DMS153 (cell line): ENCODE data around the gene UXT.
A peak's percentile ranks its signal among the peaks of the same experiment; 100 is the strongest.

Experiments used
- DNase-seq: peaks from one replicate; lab custom pipeline; 2025; lab: John Stamatoyannopoulos, UW

The UXT gene

DNA sequence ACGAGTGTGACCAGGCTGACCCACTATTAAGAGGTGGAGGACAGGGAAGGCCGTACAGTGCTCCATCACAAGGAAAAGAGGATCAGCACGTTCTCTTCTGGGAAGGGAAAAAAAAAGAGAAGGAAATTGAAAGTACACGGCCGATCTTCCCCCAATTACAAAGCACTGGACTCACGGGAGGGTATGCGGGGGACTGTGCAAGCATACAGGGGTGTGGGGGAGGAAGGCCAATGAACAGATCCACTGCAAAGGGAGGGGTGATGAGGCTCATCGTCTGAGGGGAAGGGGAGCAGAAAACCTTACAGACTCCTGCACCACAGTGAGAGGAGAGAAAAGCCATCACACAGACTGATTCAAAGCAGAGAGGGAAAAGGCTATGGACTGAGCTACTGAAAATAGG lies 9.7 kb downstream of the UXT start:
- DNase-seq: no peak

DNA sequence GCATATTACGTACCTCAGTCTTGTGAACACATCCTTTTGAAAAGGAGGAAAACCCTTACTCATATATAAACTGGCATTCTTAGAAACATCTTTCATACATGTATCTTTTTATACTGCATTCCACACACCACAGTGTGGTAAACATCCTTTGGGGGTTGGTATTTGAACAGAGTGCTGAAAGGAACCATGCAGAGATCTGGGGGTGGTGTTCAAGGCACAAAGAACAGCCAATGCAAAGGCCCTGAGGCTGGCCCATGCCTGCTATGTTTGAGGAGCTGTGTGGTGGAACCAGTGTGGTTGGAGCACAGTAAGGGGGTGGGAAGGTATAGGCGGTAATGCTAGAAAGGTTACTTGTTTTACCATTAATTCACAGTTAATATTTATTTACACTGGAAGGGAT lies 10.6 kb downstream of the UXT start:
- no peak for DNase-seq

DNA sequence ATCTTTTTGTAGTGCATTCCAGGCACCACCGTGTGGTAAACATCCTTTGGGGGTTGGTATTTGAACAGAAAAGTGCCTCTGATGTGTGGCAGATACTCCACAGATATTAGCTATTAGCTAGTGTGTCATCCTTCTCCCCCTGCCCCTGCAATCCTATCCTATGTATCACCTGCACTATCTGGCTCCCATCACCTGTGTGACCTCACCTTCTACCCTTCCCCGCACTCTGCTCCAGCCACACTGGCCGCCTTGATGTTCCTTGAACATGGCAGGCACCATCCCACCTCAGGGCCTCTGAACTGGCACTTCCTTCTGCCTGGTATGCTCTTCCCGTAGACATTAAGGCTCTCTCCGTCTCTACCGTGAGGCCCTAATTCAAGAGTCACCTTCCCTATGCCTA lies 12.3 kb downstream of the UXT start:
- no peak for DNase-seq

DNA sequence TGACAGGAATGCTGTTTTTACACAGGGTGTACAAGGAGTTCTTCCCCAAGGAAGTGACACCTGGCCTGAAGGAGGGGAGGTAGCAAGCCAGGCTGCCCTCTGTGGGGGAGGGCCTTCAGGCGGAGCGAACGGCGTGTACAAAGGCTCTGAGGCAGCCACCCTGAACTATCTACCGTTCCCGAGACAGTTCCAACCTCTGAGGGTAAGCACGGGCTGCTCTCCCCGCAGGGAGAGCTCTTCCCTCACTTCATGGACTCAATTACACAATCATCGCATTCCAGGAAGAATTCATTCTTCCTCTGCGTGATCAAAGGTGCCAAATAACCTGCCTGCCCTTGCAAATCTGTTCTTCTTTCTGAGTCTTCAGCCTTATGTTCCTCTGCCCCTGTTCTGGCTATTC lies 13.4 kb downstream of the UXT start:
- DNase-seq: no peak

GRCh38 chrX:47644557-47645091 lies 14.4 kb downstream of the UXT start:
- DNase-seq: no peak

- no peak for DNase-seq
Measured at GRCh38 chrX:47643926-47644325, 15.1 kb downstream of the UXT start.

GRCh38 chrX:47638816-47639215 lies 20.2 kb downstream of the UXT start:
- DNase-seq: no peak

DNA sequence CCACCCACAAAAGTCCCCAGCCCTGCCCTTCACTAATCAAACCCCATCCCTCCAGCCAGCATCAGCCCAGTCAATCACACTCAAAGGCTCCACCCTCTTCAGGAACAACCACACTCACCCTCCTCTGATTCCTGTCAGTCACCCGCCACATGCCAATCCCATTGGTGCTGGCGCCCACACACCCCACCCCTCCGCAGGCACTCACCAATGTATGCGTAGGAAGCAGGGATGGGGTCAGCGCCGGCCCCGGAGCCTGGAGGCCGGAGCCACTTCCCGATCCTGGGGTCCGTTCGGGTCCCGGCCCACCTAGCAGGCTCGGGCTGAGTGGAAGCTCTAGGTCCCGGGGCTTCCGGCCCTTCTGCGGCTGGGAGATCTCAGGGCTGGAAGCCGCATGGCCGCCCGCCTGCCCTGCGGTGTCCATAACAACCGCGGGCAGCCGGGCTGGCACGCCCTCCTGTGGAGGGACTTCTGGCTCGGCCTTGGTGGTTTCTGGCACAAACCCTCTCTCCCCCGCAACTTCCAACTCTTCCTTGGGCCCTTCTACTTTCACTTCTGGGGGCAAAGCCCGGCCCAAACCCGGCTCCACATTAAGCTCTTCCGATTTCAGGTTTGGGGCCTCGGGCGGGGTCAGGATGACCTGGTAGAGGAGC lies 21.3 kb downstream of the UXT start:
- no peak for DNase-seq

GRCh38 chrX:47634871-47635575 lies 24.0 kb downstream of the UXT start:
- DNase-seq: no peak

- no peak for DNase-seq
Measured at GRCh38 chrX:47633689-47634590, 25.0 kb downstream of the UXT start.

DNA sequence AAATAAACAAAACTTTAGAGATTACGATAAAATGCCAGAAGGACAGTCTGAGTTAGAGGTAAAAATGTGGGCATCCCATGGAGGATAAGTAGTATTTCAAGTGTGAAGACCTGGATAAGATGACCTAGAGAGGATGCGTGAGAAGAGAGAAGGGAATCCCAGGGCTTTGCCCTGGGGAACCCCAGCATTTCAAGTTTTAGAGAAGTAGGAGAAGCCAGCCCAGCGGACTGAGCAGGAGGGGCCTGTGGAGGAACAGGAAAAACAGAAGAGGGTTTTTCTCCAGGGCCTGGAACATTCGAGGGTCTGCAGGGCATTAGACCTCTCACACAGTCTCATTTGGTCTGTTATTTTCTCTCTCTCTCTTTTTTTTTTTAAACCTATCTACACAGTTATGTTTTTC lies 26.3 kb downstream of the UXT start:
- DNase-seq: no peak

DNA sequence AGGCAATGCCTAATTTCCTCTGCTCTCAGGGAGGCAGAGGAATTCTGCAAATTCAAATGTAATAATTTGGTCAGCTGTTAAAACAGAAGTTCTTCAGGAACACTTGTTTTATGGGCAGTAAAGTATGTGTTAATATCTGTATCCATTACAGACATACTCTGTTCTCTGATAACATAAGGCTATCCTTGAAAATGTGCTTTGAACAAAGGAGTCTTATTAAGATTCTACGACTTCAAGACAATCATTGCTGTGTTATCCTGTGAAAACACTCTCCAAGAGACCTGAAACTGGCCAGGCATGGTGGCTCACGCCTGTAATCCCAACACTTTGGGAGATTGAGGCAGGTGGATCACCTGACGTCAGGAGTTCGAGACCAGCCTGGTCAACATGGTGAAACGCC lies 27.3 kb downstream of the UXT start:
- no peak for DNase-seq

DNA sequence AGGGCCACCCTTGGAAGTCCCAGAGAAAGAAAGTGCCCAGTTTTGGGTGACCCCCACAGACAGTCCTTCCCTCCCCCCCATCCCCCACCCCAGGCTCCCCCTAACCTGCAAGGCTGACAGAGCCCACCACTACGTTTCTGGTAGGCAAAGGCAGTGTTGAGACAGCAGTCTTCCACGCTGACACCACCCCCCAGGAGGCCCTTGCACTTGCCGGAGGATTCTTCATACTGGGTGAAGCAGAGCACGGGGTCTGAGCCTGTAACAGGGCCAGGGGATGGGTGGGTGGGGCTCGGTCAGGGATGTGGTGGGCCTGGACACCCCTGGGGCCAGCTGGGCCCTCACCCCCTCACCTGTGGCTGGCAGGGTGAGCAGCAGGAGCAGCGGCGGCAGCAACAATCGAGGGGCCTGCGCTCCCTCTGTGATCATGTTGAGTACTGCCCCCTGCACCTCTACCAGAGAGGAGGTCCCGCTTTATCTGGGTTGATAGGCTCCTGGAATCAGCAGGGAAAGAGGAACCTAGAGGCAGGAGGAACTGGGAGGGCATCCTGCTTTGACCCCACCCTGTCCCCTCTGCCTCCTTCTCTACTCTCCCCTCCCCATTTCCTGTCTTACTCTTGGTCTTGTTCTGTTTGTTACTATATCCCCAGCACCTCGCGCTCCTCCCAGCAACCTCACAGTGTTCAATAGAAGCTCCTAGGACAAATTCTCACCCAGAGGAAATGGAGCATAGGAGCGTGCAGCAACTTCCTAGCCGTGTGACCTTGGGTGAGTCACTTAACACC lies 29.4 kb downstream of the UXT start, which contains the start of gene CFP:
CFP (minus strand) TSS at position 512 of the 782 bp plus-strand sequence; CDS start at position 426, 86 bp downstream.
- no peak for DNase-seq

GRCh38 chrX:47628982-47629381 lies 30.0 kb downstream of the UXT start:
- DNase-seq: no peak

- DNase-seq: no peak
Measured at GRCh38 chrX:47625365-47625764, 33.6 kb downstream of the UXT start.

DNA sequence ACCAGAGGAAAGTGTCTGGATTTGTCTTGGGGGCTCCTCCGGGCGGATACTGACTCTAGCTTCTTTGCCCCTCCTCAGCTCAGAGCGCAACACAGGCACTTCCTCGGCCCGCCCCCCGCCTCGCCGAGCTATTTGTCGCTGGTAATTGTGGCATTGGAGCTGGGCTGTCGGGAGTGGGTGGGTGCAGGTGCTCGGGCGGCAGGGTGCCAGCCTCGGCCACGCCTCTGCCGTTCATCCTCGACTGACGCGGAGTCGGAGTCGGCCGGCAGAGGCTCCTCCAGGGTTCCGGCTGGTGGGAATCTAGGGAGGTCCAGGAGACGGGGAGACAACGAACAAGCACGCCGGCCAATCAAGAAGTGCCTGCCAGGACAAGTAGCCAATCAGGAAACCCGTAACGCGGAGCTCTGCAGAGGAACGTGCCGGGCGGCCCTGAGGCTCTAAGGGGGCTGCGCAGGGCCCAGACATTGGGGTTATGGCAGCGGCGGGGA lies 35.4 kb downstream of the UXT start:
- DNase-seq: peak; percentile 69

GRCh38 chrX:47621851-47622250 lies 37.1 kb downstream of the UXT start:
- no peak for DNase-seq

DNA sequence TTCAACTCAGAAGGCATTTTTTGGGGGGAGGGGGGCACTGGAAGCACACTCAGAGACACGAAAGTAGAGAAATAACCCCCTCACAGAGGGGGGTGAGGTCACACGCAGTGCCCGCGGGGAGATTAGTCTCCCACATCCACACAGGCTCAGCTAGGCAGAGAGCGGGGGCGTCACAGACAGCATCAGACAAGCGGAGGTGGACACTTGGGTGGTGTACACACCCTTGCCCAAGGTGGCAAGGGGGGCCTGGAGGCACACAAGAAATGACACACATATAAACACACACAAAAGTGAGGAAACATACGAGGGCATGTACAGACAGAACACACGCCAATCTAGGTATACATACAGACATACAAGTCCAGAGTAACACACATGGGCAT lies 38.7 kb downstream of the UXT start:
- no peak for DNase-seq

- DNase-seq: peak; percentile 55
Measured at GRCh38 chrX:47619486-47620302, 39.3 kb downstream of the UXT start, which contains the start of gene SYN1. TSS of gene SYN1 (minus strand) at chrX:47619857. CDS start at chrX:47619728, 129 bp downstream.

DNA sequence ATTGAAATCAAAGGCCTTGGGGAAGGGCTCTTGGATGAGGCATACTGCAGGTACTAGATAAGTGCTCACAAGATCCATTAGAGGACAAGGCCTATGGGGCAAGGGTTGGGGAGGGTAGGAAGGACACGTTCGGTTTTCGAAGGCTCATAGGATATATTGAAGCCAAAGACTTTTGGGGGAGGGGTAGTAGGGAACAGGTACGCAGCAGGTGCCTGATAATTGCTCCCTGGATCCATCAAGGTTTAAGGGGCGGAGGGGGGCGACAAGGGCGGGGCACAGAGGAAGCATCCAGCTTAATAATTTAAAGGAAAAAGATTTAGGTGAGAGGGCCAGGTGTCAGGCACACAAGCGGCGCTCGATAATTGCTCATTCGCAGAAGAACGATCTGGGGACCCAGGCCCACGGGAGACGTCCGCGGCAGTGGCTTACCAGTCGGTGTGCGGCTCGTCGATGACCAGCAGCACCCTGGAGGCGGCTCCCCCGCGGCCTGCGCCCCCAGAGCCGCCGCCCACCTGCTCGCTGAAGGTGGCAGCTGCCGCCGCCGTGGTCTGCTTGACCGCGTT lies 40.0 kb downstream of the UXT start:
- no peak for DNase-seq
